GM21786 (cell line): ENCODE results near the gene CREB5.

Experiments
- ATAC-seq: cut with Tn5 transposase; IDR thresholded peaks from one replicate; pipeline ENCODE4 v1.9.1; 2021; ENCODE audit not compliant: unreplicated experiment

The CREB5 gene

GRCh38 chr7:28702171-28702570 lies 289.9 kb downstream of the CREB5 start:
- no peak for ATAC-seq

- ATAC-seq, result no peak
Observed at GRCh38 chr7:28703037-28703765, 290.9 kb downstream of the CREB5 start.

GRCh38 chr7:28704706-28705105 lies 292.4 kb downstream of the CREB5 start:
- no peak for ATAC-seq

- peak; percentile 87 for ATAC-seq
Observed at GRCh38 chr7:28705350-28705749, 293.0 kb downstream of the CREB5 start.

GRCh38 chr7:28706584-28706983 lies 294.3 kb downstream of the CREB5 start:
- no peak for ATAC-seq

- no peak for ATAC-seq
Observed at GRCh38 chr7:28707291-28707690, 295.0 kb downstream of the CREB5 start.

- ATAC-seq, result no peak
Observed at GRCh38 chr7:28708033-28708951, 296.0 kb downstream of the CREB5 start.

- ATAC-seq, result no peak
Observed at GRCh38 chr7:28709748-28710147, 297.4 kb downstream of the CREB5 start.

GRCh38 chr7:28711114-28711513 lies 298.8 kb downstream of the CREB5 start:
- ATAC-seq, result no peak

GRCh38 chr7:28714459-28715120 lies 302.3 kb downstream of the CREB5 start:
- ATAC-seq, result no peak

- no peak for ATAC-seq
Observed at GRCh38 chr7:28717445-28718054, 305.2 kb downstream of the CREB5 start.

GRCh38 chr7:28718055-28718481 lies 305.8 kb downstream of the CREB5 start:
- ATAC-seq, result no peak

GRCh38 chr7:28718545-28718944 lies 306.2 kb downstream of the CREB5 start:
- no peak for ATAC-seq

GRCh38 chr7:28722684-28723083 lies 310.4 kb downstream of the CREB5 start:
- no peak for ATAC-seq

GRCh38 chr7:28723336-28723735 lies 311.0 kb downstream of the CREB5 start:
- no peak for ATAC-seq

GRCh38 chr7:28724563-28724962 lies 312.2 kb downstream of the CREB5 start:
- no peak for ATAC-seq

- no peak for ATAC-seq
Observed at GRCh38 chr7:28725045-28725642, 312.8 kb downstream of the CREB5 start.

- no peak for ATAC-seq
Observed at GRCh38 chr7:28725911-28726310, 313.6 kb downstream of the CREB5 start.

- ATAC-seq, result no peak
Observed at GRCh38 chr7:28726555-28726954, 314.2 kb downstream of the CREB5 start.

GRCh38 chr7:28729281-28729680 lies 317.0 kb downstream of the CREB5 start:
- no peak for ATAC-seq

GRCh38 chr7:28729727-28730126 lies 317.4 kb downstream of the CREB5 start:
- no peak for ATAC-seq
